ENCODE data around the gene SNRNP27.

DNA sequence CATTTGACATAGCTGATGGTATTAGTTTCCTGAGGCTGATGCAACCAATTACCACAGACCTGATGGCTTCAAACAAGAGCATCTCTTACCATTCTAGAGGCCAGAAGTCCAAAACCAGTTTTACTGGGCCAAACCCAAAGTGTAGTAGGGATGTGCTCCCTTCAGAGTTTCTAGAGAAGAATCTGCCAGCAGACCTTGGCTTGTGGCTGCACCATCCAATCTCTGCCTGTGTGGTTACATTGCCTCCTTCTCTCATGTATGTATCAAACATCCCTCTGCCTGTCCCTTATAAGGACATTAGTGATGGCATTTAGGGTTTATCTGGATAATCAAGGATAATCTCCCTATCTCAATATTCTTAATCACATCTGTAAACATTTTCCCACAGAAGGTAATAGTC is 4.5 kb upstream of the SNRNP27 start:
- TF ChIP-seq, protein P1, sequence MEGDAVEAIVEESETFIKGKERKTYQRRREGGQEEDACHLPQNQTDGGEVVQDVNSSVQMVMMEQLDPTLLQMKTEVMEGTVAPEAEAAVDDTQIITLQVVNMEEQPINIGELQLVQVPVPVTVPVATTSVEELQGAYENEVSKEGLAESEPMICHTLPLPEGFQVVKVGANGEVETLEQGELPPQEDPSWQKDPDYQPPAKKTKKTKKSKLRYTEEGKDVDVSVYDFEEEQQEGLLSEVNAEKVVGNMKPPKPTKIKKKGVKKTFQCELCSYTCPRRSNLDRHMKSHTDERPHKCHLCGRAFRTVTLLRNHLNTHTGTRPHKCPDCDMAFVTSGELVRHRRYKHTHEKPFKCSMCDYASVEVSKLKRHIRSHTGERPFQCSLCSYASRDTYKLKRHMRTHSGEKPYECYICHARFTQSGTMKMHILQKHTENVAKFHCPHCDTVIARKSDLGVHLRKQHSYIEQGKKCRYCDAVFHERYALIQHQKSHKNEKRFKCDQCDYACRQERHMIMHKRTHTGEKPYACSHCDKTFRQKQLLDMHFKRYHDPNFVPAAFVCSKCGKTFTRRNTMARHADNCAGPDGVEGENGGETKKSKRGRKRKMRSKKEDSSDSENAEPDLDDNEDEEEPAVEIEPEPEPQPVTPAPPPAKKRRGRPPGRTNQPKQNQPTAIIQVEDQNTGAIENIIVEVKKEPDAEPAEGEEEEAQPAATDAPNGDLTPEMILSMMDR (IDR thresholded peaks at IDR 0.05), result no peak
- no peak for TF ChIP-seq POLR2A (IDR thresholded peaks at IDR 0.05)

All from ovary (tissue), 3 donors.